OCI-LY1 (cell line): ENCODE results near the gene UIMC1.

Experiments used
- H2AFZ ChIP-seq: fragments of 200-600 bp; sonication (generic), shearing (Covaris generic); 2 replicates; pipeline ENCODE4 v1.6.0; 2014; ENCODE audit warnings: antibody characterized with exemption, mild to moderate bottlenecking, low read length
- H3F3A ChIP-seq: fragments of 200-600 bp; sonication (generic), shearing (Covaris generic); 2 replicates; pipeline ENCODE4 v1.6.0; 2014; ENCODE audit warnings: mild to moderate bottlenecking, antibody characterized with exemption, low read length, moderate library complexity; ENCODE audit not compliant: insufficient read depth
- H3K27ac ChIP-seq: fragments of 200-600 bp; sonication (generic); 2 replicates; pipeline ENCODE4 v1.5.1; 2014; ENCODE audit warnings: low read length, mixed run types, mild to moderate bottlenecking, low read depth; ENCODE audit not compliant: poor library complexity, severe bottlenecking
- H3K27me3 ChIP-seq: fragments of 200-600 bp; sonication (generic); 2 replicates; pipeline ENCODE4 v1.6.0; 2014; ENCODE audit warnings: antibody characterized with exemption, mild to moderate bottlenecking, low read length, moderate library complexity; ENCODE audit not compliant: insufficient read depth
- H3K36me3 ChIP-seq: fragments of 200-600 bp; sonication (generic); 2 replicates; pipeline ENCODE4 v1.6.1; 2014; ENCODE audit warnings: mild to moderate bottlenecking, antibody characterized with exemption, low read length, moderate library complexity, mixed read lengths; ENCODE audit not compliant: insufficient read depth
- H3K4me1 ChIP-seq: fragments of 200-600 bp; sonication (generic); 2 replicates; pipeline ENCODE4 v1.5.1; 2014; ENCODE audit warnings: mild to moderate bottlenecking, low read length, moderate library complexity; ENCODE audit not compliant: insufficient read depth, severe bottlenecking
- H3K4me2 ChIP-seq: fragments of 200-600 bp; sonication (generic), shearing (Covaris generic); 2 replicates; pipeline ENCODE4 v1.6.1; 2014; ENCODE audit warnings: low read length
- H3K4me3 ChIP-seq: fragments of 200-600 bp; sonication (generic); 2 replicates; pipeline ENCODE4 v1.5.1; 2014; ENCODE audit warnings: low read length, low read depth, mild to moderate bottlenecking, mixed read lengths; ENCODE audit not compliant: poor library complexity, severe bottlenecking
- H3K79me2 ChIP-seq: fragments of 200-600 bp; shearing (Covaris generic); 2 replicates; pipeline ENCODE4 v1.6.1; 2016; ENCODE audit warnings: mixed run types, low read length, mixed read lengths; ENCODE audit not compliant: insufficient read depth
- H3K9ac ChIP-seq: fragments of 200-600 bp; sonication (generic), shearing (Covaris generic); 2 replicates; pipeline ENCODE4 v1.6.1; 2014; ENCODE audit warnings: mild to moderate bottlenecking, low read length, mixed read lengths
- H3K9me2 ChIP-seq: fragments of 200-600 bp; sonication (generic), shearing (Covaris generic); 2 replicates; pipeline ENCODE4 v1.6.1; 2014; ENCODE audit warnings: low read depth, mild to moderate bottlenecking, low read length, mixed read lengths
- H3K9me3 ChIP-seq: fragments of 200-600 bp; shearing (Covaris generic); 2 replicates; pipeline ENCODE4 v1.6.1; 2014; ENCODE audit warnings: low read length, mixed read lengths
- H4K20me1 ChIP-seq: fragments of 200-600 bp; sonication (generic), shearing (Covaris generic); 2 replicates; pipeline ENCODE4 v1.6.0; 2016; ENCODE audit warnings: mild to moderate bottlenecking, low read length; ENCODE audit not compliant: insufficient read depth
- CTCF ChIP-seq: fragments of 200-600 bp; sonication (generic), shearing (Covaris generic); IDR thresholded peaks from 2 replicates; pipeline ENCODE4 v1.5.1; 2017; ENCODE audit warnings: mild to moderate bottlenecking, antibody characterized with exemption, low read length, moderate library complexity, mixed read lengths
- EZH2 ChIP-seq: fragments of 200-600 bp; sonication (generic), shearing (Covaris generic); IDR thresholded peaks from 2 replicates; pipeline ENCODE4 v1.8.0; 2017; ENCODE audit warnings: borderline replicate concordance, mixed run types, mild to moderate bottlenecking, antibody characterized with exemption, low read length, moderate library complexity, mixed read lengths

Gene UIMC1

GRCh38 chr5:176899946-176900779, 106.4 kb downstream of the UIMC1 start:
- Histone ChIP-seq H3K9ac (no peak overlapping the region), H3K79me2 (no peaks in the 10 kb centered on the region), H3K27me3 (no peaks in the 10 kb centered on the region), H3K9me2 (no peaks in the 10 kb centered on the region), H4K20me1 (no peaks in the 10 kb centered on the region), H3K4me3 (no peak overlapping the region), H3F3A (no peaks in the 10 kb centered on the region), H2AFZ (no peak overlapping the region), H3K4me2 (no peak overlapping the region), H3K36me3 (peaks cover 43% of the 10 kb centered on the region), H3K9me3 (no peaks in the 10 kb centered on the region), H3K4me1 (no peaks in the 10 kb centered on the region), H3K27ac (no peak overlapping the region)
- no peak for TF ChIP-seq CTCF
- TF ChIP-seq EZH2, result no peak

- Histone ChIP-seq H3K9me2 (no peaks in the 10 kb centered on the region), H3K4me3 (no peak within 1 kb of the TSS), H3K4me1 (no peaks in the 10 kb centered on the region), H3K27me3 (no peaks in the 10 kb centered on the region), H2AFZ (no peak within 1 kb of the TSS), H3K79me2 (no peaks in the 10 kb centered on the region), H3F3A (no peaks in the 10 kb centered on the region), H4K20me1 (no peaks in the 10 kb centered on the region), H3K9ac (no peak within 1 kb of the TSS), H3K9me3 (no peaks in the 10 kb centered on the region), H3K27ac (no peak within 1 kb of the TSS), H3K4me2 (no peak within 1 kb of the TSS), H3K36me3 (peaks cover 35% of the 10 kb centered on the region)
- no peak for TF ChIP-seq EZH2
- TF ChIP-seq CTCF, result no peak
Measured at GRCh38 chr5:176899296-176899891, 107.2 kb downstream of the UIMC1 start, which contains the start of gene HK3. HK3 (minus strand) TSS chr5:176899346; CDS start chr5:176896159, 3,187 bp downstream.

- Histone ChIP-seq H3K4me2 (no peak overlapping the region), H3K4me1 (no peaks in the 10 kb centered on the region), H2AFZ (no peak overlapping the region), H3K9me3 (no peaks in the 10 kb centered on the region), H4K20me1 (no peaks in the 10 kb centered on the region), H3K27me3 (no peaks in the 10 kb centered on the region; the same call in 1 of the 2 replicates), H3F3A (no peaks in the 10 kb centered on the region), H3K27ac (no peak overlapping the region), H3K9ac (no peak overlapping the region), H3K4me3 (no peak overlapping the region), H3K36me3 (peaks cover 14% of the 10 kb centered on the region; the same call in 1 of the 2 replicates), H3K79me2 (no peaks in the 10 kb centered on the region), H3K9me2 (no peaks in the 10 kb centered on the region)
- TF ChIP-seq CTCF (no peak), EZH2 (no peak)
Measured at GRCh38 chr5:176897263-176897662, 109.3 kb downstream of the UIMC1 start.
